ENCODE data around the gene R3HDM1.
A peak's percentile ranks its signal among the peaks of the same experiment; 100 is the strongest.
"Not testable (repeated sequence)": the region's sequence is repeated elsewhere in the genome, so short reads cannot be mapped to it uniquely, and the experiment has no call there.

R3HDM1 gene

DNA sequence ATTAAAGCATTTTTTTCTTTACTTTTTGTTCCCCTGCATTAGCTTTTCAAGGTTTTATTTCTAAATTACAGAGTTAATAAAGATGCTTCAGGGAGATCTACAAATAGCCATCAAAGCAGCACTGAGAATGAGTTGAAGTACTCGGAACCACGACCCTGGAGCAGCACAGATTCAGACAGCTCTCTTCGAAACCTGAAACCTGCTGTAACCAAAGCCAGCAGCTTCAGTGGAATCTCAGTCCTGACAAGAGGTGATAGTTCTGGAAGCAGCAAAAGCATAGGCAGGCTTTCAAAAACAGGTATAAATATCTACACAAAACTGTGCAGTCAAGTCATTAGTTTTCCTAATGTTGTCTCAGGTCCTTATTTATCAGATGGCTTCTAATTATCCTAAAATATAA, 107.5 kb downstream of the R3HDM1 start:
- DNase-seq: no peak
- peaks cover 21 to 29% of the 10 kb centered on the region in 2 donors for H3K36me3 Mint-ChIP-seq
- no peaks in the 10 kb centered on the region for H3K9me3 Mint-ChIP-seq
- no peaks in the 10 kb centered on the region for H3K27me3 Mint-ChIP-seq
- H3K27ac Mint-ChIP-seq: no peak overlapping the region
- peaks cover 10 to 12% of the 10 kb centered on the region in 2 donors for H3K4me1 Mint-ChIP-seq
- no peak for ATAC-seq (replicated peaks)
- no peak overlapping the region for H3K4me3 Mint-ChIP-seq

DNA sequence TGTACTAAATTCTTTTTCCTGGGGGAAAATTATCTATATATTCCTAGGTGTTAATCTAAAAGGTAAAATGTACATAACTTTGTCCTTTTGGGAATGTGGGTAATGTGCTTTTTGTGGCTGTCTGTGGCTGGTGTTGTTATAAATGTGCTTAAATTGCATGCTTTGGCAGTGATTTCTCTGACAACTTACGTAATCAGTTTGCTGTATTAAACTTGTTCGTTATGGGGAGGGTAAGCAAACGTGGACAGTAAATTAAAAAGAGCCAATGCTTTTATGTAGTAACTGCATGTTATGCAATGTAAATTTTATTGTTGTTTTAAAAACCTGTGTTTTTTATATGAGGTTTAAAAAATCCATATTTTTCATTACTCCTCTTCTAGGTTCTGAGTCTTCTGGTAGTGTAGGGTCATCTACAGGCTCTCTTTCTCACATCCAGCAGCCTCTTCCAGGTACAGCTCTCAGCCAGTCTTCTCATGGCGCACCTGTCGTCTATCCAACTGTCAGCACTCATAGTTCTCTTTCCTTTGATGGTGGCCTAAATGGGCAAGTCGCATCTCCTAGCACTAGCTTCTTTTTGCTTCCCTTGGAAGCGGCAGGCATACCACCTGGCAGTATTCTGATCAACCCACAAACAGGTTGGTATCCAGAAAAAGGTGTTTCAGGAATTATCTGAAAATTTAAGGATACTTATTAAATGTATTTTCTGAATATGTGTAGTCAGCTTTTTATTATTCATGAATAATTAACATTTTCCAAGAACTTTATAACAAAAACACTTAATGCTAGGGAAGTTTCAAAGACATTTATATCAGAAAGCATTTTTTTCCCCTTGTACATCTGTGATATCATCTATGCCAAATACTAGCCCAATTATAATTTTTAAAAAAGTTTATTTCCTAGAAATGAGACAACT, 110.1 kb downstream of the R3HDM1 start:
- Mint-ChIP-seq H3K27ac (no peak overlapping the region), H3K9me3 (no peaks in the 10 kb centered on the region), H3K4me3 (no peak overlapping the region), H3K36me3 (peaks cover 25 to 33% of the 10 kb centered on the region in 2 donors), H3K27me3 (no peaks in the 10 kb centered on the region), H3K4me1 (peaks cover 10 to 12% of the 10 kb centered on the region in 2 donors)
- DNase-seq: no peak
- ATAC-seq (replicated peaks): no peak

DNA sequence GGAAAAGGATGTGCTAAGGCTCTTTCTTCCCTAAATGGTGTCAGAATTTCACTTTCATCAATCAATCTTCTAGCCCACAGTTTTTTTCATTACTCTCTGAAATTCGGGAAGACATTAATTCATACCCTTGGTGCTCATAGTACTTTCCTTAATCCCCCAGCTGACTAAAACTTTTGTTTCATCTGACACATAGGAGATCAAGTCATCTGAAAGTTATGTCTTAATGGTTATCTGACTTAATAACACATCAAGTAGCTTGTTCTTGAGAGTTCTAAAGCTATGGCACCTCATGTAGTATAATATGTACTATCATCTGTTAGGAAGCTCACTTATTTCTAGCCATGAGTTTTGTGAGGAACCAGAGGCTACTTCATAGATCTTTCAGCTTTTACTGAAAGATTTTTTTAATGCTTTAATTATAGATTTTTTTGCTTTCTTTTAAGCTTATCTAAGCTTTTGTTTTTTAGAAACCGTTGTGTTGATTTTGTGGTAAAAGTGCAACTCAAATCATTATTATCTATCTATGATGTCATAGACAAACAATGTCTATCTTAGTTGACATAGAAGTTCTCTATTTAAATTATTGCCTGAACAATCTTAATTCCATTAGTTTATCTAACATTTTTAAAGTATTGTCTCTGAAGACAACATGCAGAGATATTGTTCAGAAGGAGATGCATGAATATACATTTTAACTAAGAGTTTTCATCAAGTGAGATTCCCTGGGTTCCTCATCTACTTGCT, 116.7 kb downstream of the R3HDM1 start:
- Mint-ChIP-seq H3K9me3 (no peaks in the 10 kb centered on the region), H3K4me3 (no peak overlapping the region), H3K4me1 (no peaks in the 10 kb centered on the region), H3K27me3 (no peaks in the 10 kb centered on the region), H3K27ac (no peak overlapping the region), H3K36me3 (peaks cover 28 to 43% of the 10 kb centered on the region in 2 donors)
- ATAC-seq (replicated peaks): no peak
- DNase-seq: no peak

DNA sequence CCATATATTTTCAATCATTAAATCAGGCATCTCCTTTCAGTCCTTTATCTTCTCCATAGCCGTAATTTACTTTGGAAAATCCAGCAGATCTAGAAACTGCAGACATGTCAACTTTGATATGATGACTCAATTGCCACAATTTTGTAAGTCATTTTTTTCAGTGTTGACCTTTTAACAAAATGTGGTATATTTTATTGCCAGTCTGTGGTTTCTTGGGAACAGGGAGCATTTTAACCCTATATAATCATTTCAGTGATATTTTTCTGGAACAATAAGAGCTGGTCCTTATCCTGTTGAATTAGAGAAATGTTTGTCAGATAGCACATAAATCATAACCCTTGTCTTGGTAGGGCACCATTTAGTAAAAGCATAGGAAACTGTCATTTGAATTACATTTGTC, 119.4 kb downstream of the R3HDM1 start:
- peaks cover 0 to 2% of the 10 kb centered on the region in 2 donors for H3K9me3 Mint-ChIP-seq
- no peak overlapping the region for H3K4me3 Mint-ChIP-seq
- peaks cover 41 to 56% of the 10 kb centered on the region in 2 donors for H3K36me3 Mint-ChIP-seq
- no peaks in the 10 kb centered on the region for H3K4me1 Mint-ChIP-seq
- no peak overlapping the region for H3K27ac Mint-ChIP-seq
- no peak for DNase-seq
- H3K27me3 Mint-ChIP-seq: no peaks in the 10 kb centered on the region
- ATAC-seq (replicated peaks): no peak

DNA sequence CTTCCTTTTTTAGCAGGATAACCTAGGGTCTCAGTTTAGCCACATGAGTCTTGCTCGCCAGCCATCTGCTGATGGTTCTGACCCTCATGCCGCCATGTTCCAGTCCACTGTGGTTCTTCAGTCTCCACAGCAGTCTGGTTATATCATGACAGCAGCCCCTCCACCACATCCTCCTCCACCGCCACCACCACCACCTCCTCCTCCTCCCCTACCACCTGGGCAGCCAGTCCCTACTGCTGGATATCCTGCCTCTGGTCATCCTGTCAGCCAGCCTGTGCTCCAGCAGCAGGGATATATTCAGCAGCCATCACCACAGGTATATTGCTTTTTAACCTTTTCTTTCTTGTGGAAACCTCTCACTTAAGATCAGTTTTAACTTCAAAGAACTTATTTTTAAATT, 120.4 kb downstream of the R3HDM1 start:
- no peak overlapping the region for H3K4me3 Mint-ChIP-seq
- DNase-seq: no peak
- no peaks in the 10 kb centered on the region for H3K4me1 Mint-ChIP-seq
- no peaks in the 10 kb centered on the region for H3K27me3 Mint-ChIP-seq
- H3K36me3 Mint-ChIP-seq: peaks cover 40 to 56% of the 10 kb centered on the region in 2 donors
- H3K9me3 Mint-ChIP-seq: peaks cover 0 to 2% of the 10 kb centered on the region in 2 donors
- no peak overlapping the region for H3K27ac Mint-ChIP-seq
- ATAC-seq (replicated peaks): no peak

DNA sequence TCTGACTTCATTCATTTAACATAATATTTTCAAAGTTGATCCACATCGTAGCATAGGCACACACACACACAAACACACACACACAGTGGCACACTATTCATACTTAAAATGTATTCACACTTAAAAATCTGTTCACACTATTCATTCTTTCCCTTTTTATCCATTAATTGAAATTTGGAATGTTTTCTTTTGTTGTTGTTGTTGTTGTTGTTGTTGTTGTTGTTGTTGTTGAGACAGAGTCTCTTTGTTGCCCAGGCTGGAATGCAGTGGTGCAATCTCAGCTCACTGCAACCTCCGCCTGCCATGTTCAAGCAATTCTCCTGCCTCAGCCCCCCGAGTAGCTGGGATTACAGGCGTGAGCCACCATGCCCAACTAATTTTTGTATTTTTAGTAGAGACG, 123.0 kb downstream of the R3HDM1 start:
- not testable (repeated sequence) for H3K4me3 Mint-ChIP-seq; ATAC-seq (replicated peaks); DNase-seq; H3K27ac Mint-ChIP-seq; H3K27me3 Mint-ChIP-seq; H3K9me3 Mint-ChIP-seq; H3K4me1 Mint-ChIP-seq
- H3K36me3 Mint-ChIP-seq: peaks cover 44 to 59% of the 10 kb centered on the region in 2 donors

DNA sequence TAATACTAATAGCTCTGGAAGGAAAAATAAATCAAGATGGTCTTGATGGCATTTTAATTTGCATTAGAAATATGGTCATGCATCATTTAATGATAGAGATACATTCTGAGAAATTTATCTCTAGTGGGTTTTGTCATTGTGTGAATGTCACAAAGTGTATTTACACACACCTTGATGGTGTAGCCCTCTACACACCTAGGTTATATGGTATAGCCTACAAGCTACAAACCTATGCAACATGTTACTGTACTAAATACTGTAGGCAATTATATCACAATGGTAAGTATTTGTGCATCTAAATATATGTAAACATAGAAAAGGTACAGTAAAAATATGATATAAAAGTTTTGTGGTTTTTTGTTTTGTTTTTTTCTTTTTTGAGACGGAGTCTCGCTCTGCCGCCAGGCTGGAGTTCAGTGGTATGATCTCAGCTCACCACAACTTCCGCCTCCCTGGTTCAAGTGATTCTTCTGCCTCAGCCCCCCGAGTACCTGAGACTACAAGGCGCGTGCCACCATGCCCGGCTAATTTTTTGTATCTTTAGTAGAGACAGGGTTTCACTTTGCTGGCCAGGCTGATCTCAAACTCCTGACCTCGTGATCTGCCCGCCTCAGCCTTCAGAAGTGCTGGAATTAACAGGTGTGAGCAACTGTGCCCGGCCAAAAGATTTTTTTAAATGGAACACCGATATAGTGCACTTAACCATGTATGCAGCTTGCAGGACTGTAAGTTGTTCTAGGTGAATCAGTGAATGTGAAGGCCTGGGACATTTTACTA, 126.7 kb downstream of the R3HDM1 start:
- peaks cover 33 to 50% of the 10 kb centered on the region in 2 donors for H3K36me3 Mint-ChIP-seq
- ATAC-seq (replicated peaks): no peak
- H3K4me1 Mint-ChIP-seq: no peaks in the 10 kb centered on the region
- peaks cover 0 to 2% of the 10 kb centered on the region in 2 donors for H3K9me3 Mint-ChIP-seq
- DNase-seq: no peak
- H3K27ac Mint-ChIP-seq: no peak overlapping the region
- H3K4me3 Mint-ChIP-seq: no peak overlapping the region
- H3K27me3 Mint-ChIP-seq: no peaks in the 10 kb centered on the region

DNA sequence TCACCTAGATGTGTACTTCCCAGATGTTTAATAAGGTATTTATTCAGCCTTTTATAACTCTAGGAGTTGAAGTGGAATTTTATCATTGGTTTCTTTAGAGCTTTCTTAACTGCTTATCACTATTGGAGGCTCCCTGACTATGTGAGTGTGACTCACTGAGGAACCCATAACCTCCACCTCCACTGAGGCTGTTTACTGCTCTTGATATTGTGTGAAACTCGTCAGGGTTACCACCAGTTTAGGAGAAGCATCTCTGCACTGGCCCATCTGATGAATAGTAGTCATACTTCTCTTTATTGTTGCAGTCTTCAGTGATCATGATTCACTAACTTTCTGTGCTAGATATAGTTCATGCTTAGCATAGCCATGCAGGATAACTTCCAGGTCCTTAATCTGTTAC, 130.8 kb downstream of the R3HDM1 start:
- Mint-ChIP-seq H3K27ac (no peak overlapping the region), H3K4me1 (peaks cover 5 to 6% of the 10 kb centered on the region in 2 donors), H3K4me3 (no peak overlapping the region), H3K9me3 (no peaks in the 10 kb centered on the region), H3K36me3 (peaks cover 22 to 44% of the 10 kb centered on the region in 2 donors), H3K27me3 (no peaks in the 10 kb centered on the region)
- no peak for DNase-seq
- ATAC-seq (replicated peaks): no peak

DNA sequence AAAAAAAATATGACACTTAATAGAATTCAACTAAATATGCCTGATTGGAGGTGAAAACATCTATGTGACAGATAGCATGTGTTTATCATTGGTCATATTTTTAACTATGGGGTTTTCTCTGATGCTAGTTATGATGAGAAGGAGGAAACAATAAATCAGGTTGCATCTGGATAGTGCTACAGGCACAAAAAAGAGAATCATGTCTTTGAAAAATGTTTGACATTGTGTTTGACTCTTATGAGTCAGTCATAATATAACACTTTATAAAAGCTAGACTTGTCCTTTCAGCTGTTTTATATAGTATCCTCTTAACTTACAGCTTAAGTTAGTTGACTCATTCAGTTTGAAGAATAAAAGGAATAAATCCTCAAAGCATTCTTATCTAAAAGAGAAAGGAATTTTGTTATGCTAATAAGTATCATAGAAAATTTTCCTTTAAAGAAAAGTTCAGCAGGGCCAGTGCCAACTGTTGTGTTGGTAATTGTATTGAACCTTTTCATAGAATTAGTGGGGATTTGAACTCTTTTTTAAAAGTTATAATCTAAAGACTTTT, 131.9 kb downstream of the R3HDM1 start:
- DNase-seq (no peak), ATAC-seq (replicated peaks) (no peak)
- Mint-ChIP-seq H3K27ac (no peak overlapping the region), H3K9me3 (no peaks in the 10 kb centered on the region), H3K4me1 (peaks cover 5 to 6% of the 10 kb centered on the region in 2 donors), H3K4me3 (no peak overlapping the region), H3K36me3 (peaks cover 21 to 43% of the 10 kb centered on the region in 2 donors), H3K27me3 (no peaks in the 10 kb centered on the region)

DNA sequence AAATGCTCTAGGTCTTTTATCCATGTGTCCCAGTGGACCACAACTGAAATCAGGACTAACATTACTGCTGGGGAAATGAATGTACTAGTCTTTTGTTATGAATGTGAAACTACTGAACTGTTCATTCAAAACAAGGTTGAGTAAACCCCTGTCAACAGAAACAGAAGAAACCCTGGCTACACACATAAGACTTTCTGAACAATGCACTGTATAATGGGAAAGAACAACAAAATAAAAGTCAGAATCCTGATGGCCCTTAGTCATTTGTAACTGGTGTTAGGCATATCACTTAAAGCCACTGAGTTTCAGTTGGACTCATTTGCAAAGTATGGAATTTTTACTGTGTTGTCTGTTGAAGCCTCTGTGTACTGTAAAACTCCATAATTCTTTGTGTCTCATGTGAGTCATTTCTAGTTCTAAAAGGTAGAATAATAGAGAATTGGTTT, 133.4 kb downstream of the R3HDM1 start:
- H3K4me3 Mint-ChIP-seq: no peak overlapping the region
- peaks cover 24 to 44% of the 10 kb centered on the region in 2 donors for H3K36me3 Mint-ChIP-seq
- DNase-seq: no peak
- ATAC-seq (replicated peaks): peak; percentile 42 to 75
- H3K27me3 Mint-ChIP-seq: no peaks in the 10 kb centered on the region
- H3K9me3 Mint-ChIP-seq: no peaks in the 10 kb centered on the region
- H3K27ac Mint-ChIP-seq: no peak overlapping the region
- H3K4me1 Mint-ChIP-seq: peaks cover 5 to 6% of the 10 kb centered on the region in 2 donors

DNA sequence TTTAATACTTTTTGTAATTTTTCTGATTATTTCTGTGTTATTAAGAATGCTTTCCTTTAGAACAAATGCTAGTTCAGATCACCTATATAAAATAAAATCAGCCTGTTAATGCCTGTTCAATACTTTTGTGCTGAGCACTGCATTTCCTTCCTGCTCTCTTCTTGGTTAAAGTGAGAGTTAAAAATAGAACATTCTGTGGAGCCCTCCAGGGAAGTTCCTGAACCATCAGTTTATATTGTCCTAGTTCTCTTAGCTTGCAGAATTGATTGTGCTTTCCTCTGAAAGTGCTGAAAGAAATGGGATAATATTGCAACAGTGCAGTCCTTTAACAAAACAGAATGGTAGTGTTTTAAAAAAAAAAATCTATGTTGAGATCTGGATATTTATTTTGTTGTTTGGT, 135.8 kb downstream of the R3HDM1 start:
- Mint-ChIP-seq H3K36me3 (peaks cover 21 to 41% of the 10 kb centered on the region in 2 donors), H3K27ac (no peak overlapping the region), H3K4me3 (no peak overlapping the region), H3K4me1 (peaks cover 5 to 6% of the 10 kb centered on the region in 2 donors), H3K9me3 (no peaks in the 10 kb centered on the region), H3K27me3 (no peaks in the 10 kb centered on the region)
- DNase-seq (no peak), ATAC-seq (replicated peaks) (no peak)

DNA sequence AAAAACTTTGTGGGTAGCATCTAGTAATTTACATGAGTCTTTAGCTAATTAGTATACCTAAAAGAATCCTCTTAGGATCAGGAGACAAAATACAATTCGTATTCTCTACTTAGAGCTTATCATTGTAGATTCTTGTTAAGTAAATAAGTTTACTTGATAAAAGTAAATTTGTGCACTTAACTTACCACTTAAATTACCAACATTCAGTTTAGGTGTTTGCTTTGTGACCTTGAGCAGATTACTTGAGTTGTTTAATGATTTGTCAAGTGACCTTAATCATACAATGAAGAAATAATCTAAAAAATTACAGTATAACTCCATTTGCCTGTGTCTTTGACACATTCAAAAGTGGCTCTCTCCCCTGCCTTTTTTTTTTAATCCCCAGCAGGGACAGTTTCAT, 143.2 kb downstream of the R3HDM1 start:
- DNase-seq (no peak), ATAC-seq (replicated peaks) (no peak)
- Mint-ChIP-seq H3K27ac (no peak overlapping the region), H3K36me3 (peaks cover 41 to 58% of the 10 kb centered on the region in 2 donors), H3K4me3 (no peak overlapping the region), H3K4me1 (no peaks in the 10 kb centered on the region), H3K9me3 (no peaks in the 10 kb centered on the region), H3K27me3 (no peaks in the 10 kb centered on the region)

DNA sequence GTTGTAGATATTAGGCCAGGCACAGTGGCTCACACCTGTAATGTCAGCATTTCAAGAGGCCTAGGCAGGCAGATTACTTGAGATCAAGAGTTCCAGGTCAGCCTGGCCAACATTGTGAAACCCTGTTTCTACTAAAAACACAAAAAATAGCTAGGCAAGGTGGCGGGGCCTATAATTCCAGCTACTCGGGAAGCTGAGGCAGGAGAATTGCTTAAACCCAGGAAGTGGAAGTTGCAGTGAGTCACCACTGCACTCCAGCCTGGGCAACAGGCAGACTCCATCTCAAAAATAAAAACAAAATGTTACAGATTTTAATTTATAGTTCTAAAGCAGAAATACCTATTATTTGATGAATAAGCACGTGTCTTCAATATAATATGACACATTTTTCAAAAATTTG, 144.7 kb downstream of the R3HDM1 start:
- H3K4me3 Mint-ChIP-seq: no peak overlapping the region
- no peak for ATAC-seq (replicated peaks)
- H3K36me3 Mint-ChIP-seq: peaks cover 49 to 58% of the 10 kb centered on the region in 2 donors
- no peak overlapping the region for H3K27ac Mint-ChIP-seq
- no peaks in the 10 kb centered on the region for H3K9me3 Mint-ChIP-seq
- H3K4me1 Mint-ChIP-seq: no peaks in the 10 kb centered on the region
- no peak for DNase-seq
- H3K27me3 Mint-ChIP-seq: no peaks in the 10 kb centered on the region

DNA sequence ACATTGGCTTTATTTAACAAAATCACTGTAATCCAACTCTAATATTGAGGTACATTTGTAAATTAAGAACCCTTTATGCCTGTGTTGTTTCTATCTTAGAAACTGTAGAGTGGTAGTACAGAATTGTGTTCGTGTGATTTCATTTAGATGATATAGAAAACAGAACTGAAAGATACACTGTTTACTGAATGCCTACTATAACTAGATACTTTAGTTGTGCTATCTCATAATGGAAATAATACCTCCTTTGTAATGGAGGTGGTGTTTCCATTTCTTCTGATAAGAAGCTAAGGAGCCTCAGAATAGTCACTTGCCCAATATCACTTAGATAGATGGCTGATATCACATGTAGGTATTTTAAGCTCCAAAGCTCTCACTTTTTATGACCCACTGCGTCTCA, 147.8 kb downstream of the R3HDM1 start:
- Mint-ChIP-seq H3K27me3 (no peaks in the 10 kb centered on the region), H3K9me3 (no peaks in the 10 kb centered on the region), H3K27ac (no peak overlapping the region), H3K36me3 (peaks cover 39 to 45% of the 10 kb centered on the region in 2 donors), H3K4me1 (no peaks in the 10 kb centered on the region), H3K4me3 (no peak overlapping the region)
- DNase-seq (no peak), ATAC-seq (replicated peaks) (no peak)
